Keratinocyte (primary cell): Measurements from ENCODE around the gene CLRN2.

Source experiments
- CTCF ChIP-seq, 3 experiments: IDR thresholded peaks in 1 of 3; conservative IDR thresholded peaks in 1 of 3; optimal IDR thresholded peaks in 1 of 3; 2 replicates in 2 of 3; 3 replicates in 1 of 3; pipeline versions ENCODE3 to v1.5.1; 2011; ENCODE audit warnings: low read length in 3 of 3, mild to moderate bottlenecking in 3 of 3, moderate library complexity in 2 of 3, control low read depth in 1 of 3, inconsistent platforms in 1 of 3; ENCODE audit not compliant: insufficient read depth in 2 of 3; ENCODE audit errors: extremely low read depth in 1 of 3
- EZH2 ChIP-seq: IDR thresholded peaks from one replicate; pipeline ENCODE4 v1.6.1; 2012; ENCODE audit warnings: inconsistent platforms, mild to moderate bottlenecking, low read length, moderate library complexity

- no peak for TF ChIP-seq CTCF (optimal IDR thresholded peaks at IDR 0.05 in 1 of 3, IDR thresholded peaks at IDR 0.05 in 1 of 3, conservative IDR thresholded peaks at IDR 0.05 in 1 of 3; ENCODE audit: extremely low read depth in 1 of 3, insufficient read depth in 2 of 3, low read length in 3 of 3)
- no peak for TF ChIP-seq EZH2
These were observed 4.4 kb upstream of the CLRN2 start for GRCh38 chr4:17510582-17510981.
